ENCODE results near the gene HMHB1.

HMHB1 gene

GRCh38 chr5:143812085-143812705, at the start of gene HMHB1:
HMHB1 (plus strand) TSS chr5:143812161.
- H3K27ac ChIP-seq (ENCODE audit: low read depth, low read length), result no peak within 1 kb of the TSS
- no peak within 1 kb of the TSS for H3K9ac ChIP-seq (ENCODE audit: low read length)
- no peak within 1 kb of the TSS for H3K4me3 ChIP-seq (ENCODE audit: low read depth, low read length)

GRCh38 chr5:143762636-143763220, 49.2 kb upstream of the HMHB1 start:
- H3K27me3 ChIP-seq (ENCODE audit: control insufficient read depth, insufficient read depth, low read length), result no peaks in the 10 kb centered on the region
- no peak overlapping the region for H3K9ac ChIP-seq (ENCODE audit: low read length)
- no peak overlapping the region for H3K4me3 ChIP-seq (ENCODE audit: low read depth, low read length)

More at GRCh38 chr5:143812085-143812705, at the start of gene HMHB1:
- no peaks in the 10 kb centered on the region for H3K4me1 ChIP-seq (ENCODE audit: control insufficient read depth, insufficient read depth, low read length)
- H3K36me3 ChIP-seq (ENCODE audit: control insufficient read depth, insufficient read depth, low read length), result no peaks in the 10 kb centered on the region
- H3K27me3 ChIP-seq (ENCODE audit: control insufficient read depth, insufficient read depth, low read length), result no peaks in the 10 kb centered on the region
- H3K9me3 ChIP-seq (ENCODE audit: control insufficient read depth, insufficient read depth, low read depth, low read length), result no peaks in the 10 kb centered on the region

GRCh38 chr5:143767162-143767561, 44.8 kb upstream of the HMHB1 start:
- no peak overlapping the region for H3K9ac ChIP-seq (ENCODE audit: low read length)

More at GRCh38 chr5:143762636-143763220, 49.2 kb upstream of the HMHB1 start:
- H3K27ac ChIP-seq (ENCODE audit: low read depth, low read length), result no peak overlapping the region
- no peaks in the 10 kb centered on the region for H3K36me3 ChIP-seq (ENCODE audit: control insufficient read depth, insufficient read depth, low read length)
- no peaks in the 10 kb centered on the region for H3K4me1 ChIP-seq (ENCODE audit: control insufficient read depth, insufficient read depth, low read length)
- H3K9me3 ChIP-seq (ENCODE audit: control insufficient read depth, insufficient read depth, low read depth, low read length), result no peaks in the 10 kb centered on the region

GRCh38 chr5:143769026-143769786, 42.8 kb upstream of the HMHB1 start:
- no peak overlapping the region for H3K27ac ChIP-seq (ENCODE audit: low read depth, low read length)
- H3K9ac ChIP-seq (ENCODE audit: low read length), result no peak overlapping the region
- H3K36me3 ChIP-seq (ENCODE audit: control insufficient read depth, insufficient read depth, low read length), result no peaks in the 10 kb centered on the region
- H3K4me1 ChIP-seq (ENCODE audit: control insufficient read depth, insufficient read depth, low read length), result no peaks in the 10 kb centered on the region
- H3K9me3 ChIP-seq (ENCODE audit: control insufficient read depth, insufficient read depth, low read depth, low read length), result no peaks in the 10 kb centered on the region
- H3K27me3 ChIP-seq (ENCODE audit: control insufficient read depth, insufficient read depth, low read length), result no peaks in the 10 kb centered on the region
- H3K4me3 ChIP-seq (ENCODE audit: low read depth, low read length), result no peak overlapping the region

More at GRCh38 chr5:143767162-143767561, 44.8 kb upstream of the HMHB1 start:
- Histone ChIP-seq H3K9me3 (ENCODE audit: control insufficient read depth, insufficient read depth, low read depth, low read length) (no peaks in the 10 kb centered on the region), H3K27me3 (ENCODE audit: control insufficient read depth, insufficient read depth, low read length) (no peaks in the 10 kb centered on the region), H3K4me3 (ENCODE audit: low read depth, low read length) (no peak overlapping the region), H3K4me1 (ENCODE audit: control insufficient read depth, insufficient read depth, low read length) (no peaks in the 10 kb centered on the region), H3K27ac (ENCODE audit: low read depth, low read length) (no peak overlapping the region), H3K36me3 (ENCODE audit: control insufficient read depth, insufficient read depth, low read length) (no peaks in the 10 kb centered on the region)

DNA sequence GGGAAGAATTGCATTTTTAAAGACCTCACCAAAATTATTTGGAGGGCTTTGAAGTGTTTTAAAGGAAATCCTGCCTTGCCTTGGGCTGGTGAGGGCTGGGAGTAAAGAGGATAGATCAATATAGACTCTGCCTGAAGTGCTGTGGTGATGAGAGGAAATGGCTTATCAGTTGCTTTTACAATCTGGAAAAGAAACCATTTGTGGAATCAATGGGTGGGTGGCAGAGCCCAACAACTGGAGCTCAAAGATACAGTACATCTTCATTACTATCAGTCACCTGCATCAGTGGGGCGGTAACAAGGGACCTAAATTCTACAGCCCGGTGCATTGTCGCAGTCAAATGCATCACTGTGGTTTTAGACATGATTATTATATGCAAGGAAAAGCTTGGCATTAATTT, 41.5 kb upstream of the HMHB1 start:
- Histone ChIP-seq H3K27ac (ENCODE audit: low read depth, low read length) (no peak overlapping the region), H3K9ac (ENCODE audit: low read length) (no peak overlapping the region), H3K27me3 (ENCODE audit: control insufficient read depth, insufficient read depth, low read length) (no peaks in the 10 kb centered on the region), H3K4me3 (ENCODE audit: low read depth, low read length) (no peak overlapping the region), H3K4me1 (ENCODE audit: control insufficient read depth, insufficient read depth, low read length) (no peaks in the 10 kb centered on the region), H3K9me3 (ENCODE audit: control insufficient read depth, insufficient read depth, low read depth, low read length) (no peaks in the 10 kb centered on the region), H3K36me3 (ENCODE audit: control insufficient read depth, insufficient read depth, low read length) (no peaks in the 10 kb centered on the region)

DNA sequence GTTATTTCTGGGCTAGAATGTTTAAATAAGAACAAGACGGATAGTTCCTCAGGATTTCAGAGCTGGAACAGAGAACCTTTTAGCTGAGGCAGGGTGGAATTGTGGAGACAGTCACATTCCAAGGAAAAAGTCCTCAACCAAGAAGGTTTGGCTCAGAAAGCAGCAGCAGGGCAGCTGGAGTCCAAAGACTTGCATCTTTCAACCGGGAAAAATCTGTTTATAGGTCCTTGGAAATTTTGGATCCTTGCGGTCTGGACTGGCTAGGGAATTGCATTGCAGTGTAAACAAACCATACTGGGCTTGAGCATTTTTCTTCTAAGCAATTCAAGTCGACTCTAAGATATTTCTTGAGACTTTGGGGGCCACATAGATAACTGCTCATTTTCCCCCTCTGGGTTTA, 40.8 kb upstream of the HMHB1 start:
- Histone ChIP-seq H3K27me3 (ENCODE audit: control insufficient read depth, insufficient read depth, low read length) (no peaks in the 10 kb centered on the region), H3K9ac (ENCODE audit: low read length) (no peak overlapping the region), H3K27ac (ENCODE audit: low read depth, low read length) (no peak overlapping the region), H3K36me3 (ENCODE audit: control insufficient read depth, insufficient read depth, low read length) (no peaks in the 10 kb centered on the region), H3K9me3 (ENCODE audit: control insufficient read depth, insufficient read depth, low read depth, low read length) (no peaks in the 10 kb centered on the region), H3K4me3 (ENCODE audit: low read depth, low read length) (no peak overlapping the region), H3K4me1 (ENCODE audit: control insufficient read depth, insufficient read depth, low read length) (no peaks in the 10 kb centered on the region)

GRCh38 chr5:143771602-143772001, 40.4 kb upstream of the HMHB1 start:
- Histone ChIP-seq H3K4me3 (ENCODE audit: low read depth, low read length) (no peak overlapping the region), H3K36me3 (ENCODE audit: control insufficient read depth, insufficient read depth, low read length) (no peaks in the 10 kb centered on the region), H3K27me3 (ENCODE audit: control insufficient read depth, insufficient read depth, low read length) (no peaks in the 10 kb centered on the region), H3K27ac (ENCODE audit: low read depth, low read length) (no peak overlapping the region), H3K4me1 (ENCODE audit: control insufficient read depth, insufficient read depth, low read length) (no peaks in the 10 kb centered on the region), H3K9me3 (ENCODE audit: control insufficient read depth, insufficient read depth, low read depth, low read length) (no peaks in the 10 kb centered on the region), H3K9ac (ENCODE audit: low read length) (no peak overlapping the region)

DNA sequence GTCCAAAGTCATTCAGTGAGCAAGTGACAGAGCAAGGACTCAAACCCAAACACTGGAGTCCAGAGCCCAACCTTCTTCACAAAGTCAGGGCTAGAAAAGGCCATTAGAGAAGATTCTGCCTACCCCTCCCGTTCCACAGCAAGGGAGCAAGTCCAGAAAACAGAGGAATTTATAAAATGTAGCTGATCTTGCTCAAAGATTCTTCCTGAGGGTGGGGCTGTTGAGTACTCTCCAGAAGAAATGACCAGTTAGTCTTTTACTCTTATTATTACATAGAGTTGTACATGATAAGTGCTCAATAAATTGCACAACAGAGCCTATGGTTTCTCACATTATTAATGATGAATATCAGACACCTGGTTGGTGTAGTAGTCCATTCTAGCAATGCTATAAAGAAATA, 39.3 kb upstream of the HMHB1 start:
- no peak overlapping the region for H3K27ac ChIP-seq (ENCODE audit: low read depth, low read length)
- H3K9ac ChIP-seq (ENCODE audit: low read length), result no peak overlapping the region
- no peaks in the 10 kb centered on the region for H3K36me3 ChIP-seq (ENCODE audit: control insufficient read depth, insufficient read depth, low read length)
- no peaks in the 10 kb centered on the region for H3K4me1 ChIP-seq (ENCODE audit: control insufficient read depth, insufficient read depth, low read length)
- no peaks in the 10 kb centered on the region for H3K9me3 ChIP-seq (ENCODE audit: control insufficient read depth, insufficient read depth, low read depth, low read length)
- no peak overlapping the region for H3K4me3 ChIP-seq (ENCODE audit: low read depth, low read length)
- H3K27me3 ChIP-seq (ENCODE audit: control insufficient read depth, insufficient read depth, low read length), result no peaks in the 10 kb centered on the region

DNA sequence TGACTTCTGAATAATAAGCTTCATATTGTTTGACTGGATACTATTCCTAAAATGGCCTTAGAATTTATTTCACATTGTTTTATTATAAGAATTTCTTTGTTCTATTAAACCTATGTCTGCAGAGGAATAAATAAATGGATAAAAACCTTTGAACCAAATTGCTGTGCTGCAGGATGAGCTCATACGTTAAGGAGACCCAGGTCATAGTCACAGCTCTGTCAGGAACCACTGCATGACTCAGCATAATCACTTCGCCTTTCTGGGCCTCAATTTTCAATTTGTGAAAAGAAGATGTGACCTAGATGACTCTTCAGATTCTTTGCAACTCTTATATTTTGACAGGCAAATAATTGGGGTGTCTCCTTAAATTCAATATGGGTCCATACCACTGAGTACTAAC, 36.7 kb upstream of the HMHB1 start:
- no peaks in the 10 kb centered on the region for H3K9me3 ChIP-seq (ENCODE audit: control insufficient read depth, insufficient read depth, low read depth, low read length)
- no peak overlapping the region for H3K4me3 ChIP-seq (ENCODE audit: low read depth, low read length)
- no peak overlapping the region for H3K27ac ChIP-seq (ENCODE audit: low read depth, low read length)
- H3K36me3 ChIP-seq (ENCODE audit: control insufficient read depth, insufficient read depth, low read length), result no peaks in the 10 kb centered on the region
- H3K9ac ChIP-seq (ENCODE audit: low read length), result no peak overlapping the region
- H3K27me3 ChIP-seq (ENCODE audit: control insufficient read depth, insufficient read depth, low read length), result no peaks in the 10 kb centered on the region
- no peaks in the 10 kb centered on the region for H3K4me1 ChIP-seq (ENCODE audit: control insufficient read depth, insufficient read depth, low read length)

DNA sequence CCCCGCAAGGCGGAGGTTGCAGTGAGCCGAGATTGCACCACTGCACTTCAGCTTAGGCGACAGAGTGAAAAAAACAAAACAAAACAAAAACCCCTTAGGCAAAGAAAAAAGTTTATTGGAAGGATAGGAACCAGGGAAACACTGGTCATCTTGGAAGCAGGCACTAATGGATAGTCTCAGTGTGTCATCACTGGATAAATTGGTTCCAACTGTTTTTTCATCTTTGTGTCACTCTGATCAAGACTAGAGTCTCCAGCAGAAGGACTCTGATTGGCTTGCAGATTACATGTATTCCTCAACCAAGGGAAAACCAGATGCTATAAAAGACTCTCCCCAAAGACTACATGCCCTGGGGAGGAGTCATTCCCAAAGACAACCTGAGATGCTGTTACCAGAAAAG, 35.0 kb upstream of the HMHB1 start:
- Histone ChIP-seq H3K4me1 (ENCODE audit: control insufficient read depth, insufficient read depth, low read length) (peaks cover 3% of the 10 kb centered on the region; the same call in 1 of the 2 replicates), H3K4me3 (ENCODE audit: low read depth, low read length) (no peak overlapping the region), H3K9ac (ENCODE audit: low read length) (no peak overlapping the region), H3K36me3 (ENCODE audit: control insufficient read depth, insufficient read depth, low read length) (no peaks in the 10 kb centered on the region), H3K27ac (ENCODE audit: low read depth, low read length) (no peak overlapping the region), H3K9me3 (ENCODE audit: control insufficient read depth, insufficient read depth, low read depth, low read length) (no peaks in the 10 kb centered on the region), H3K27me3 (ENCODE audit: control insufficient read depth, insufficient read depth, low read length) (no peaks in the 10 kb centered on the region)

- H3K27ac ChIP-seq (ENCODE audit: low read depth, low read length), result no peak overlapping the region
- no peaks in the 10 kb centered on the region for H3K27me3 ChIP-seq (ENCODE audit: control insufficient read depth, insufficient read depth, low read length)
These were observed 32.5 kb upstream of the HMHB1 start for GRCh38 chr5:143779506-143779905.

More at GRCh38 chr5:143779506-143779905, 32.5 kb upstream of the HMHB1 start:
- Histone ChIP-seq H3K9ac (ENCODE audit: low read length) (no peak overlapping the region), H3K36me3 (ENCODE audit: control insufficient read depth, insufficient read depth, low read length) (no peaks in the 10 kb centered on the region), H3K4me3 (ENCODE audit: low read depth, low read length) (no peak overlapping the region), H3K4me1 (ENCODE audit: control insufficient read depth, insufficient read depth, low read length) (peaks cover 17% of the 10 kb centered on the region), H3K9me3 (ENCODE audit: control insufficient read depth, insufficient read depth, low read depth, low read length) (no peaks in the 10 kb centered on the region)

All from HUES6 (cell line).